Upper lobe of right lung (tissue), 1 donor: ENCODE data around the gene CNTN2. TPM values are rescaled to one million over a fixed set of nuclear protein-coding genes. Genes with fewer than 3 reads are reported as not detected.
A peak's percentile ranks its signal among the peaks of the same experiment; 100 is the strongest.

ENCODE experiments used
- ATAC-seq: fragments of 200-7000 bp; cut with Tn5 transposase; one replicate; pipeline ENCODE4 v1.9.1; 2020; ENCODE audit warnings: mild to moderate bottlenecking, moderate library complexity
- DNase-seq: peaks from one replicate; pipeline ENCODE4 v3.0.0-alpha.2; 2020
- H3K27ac ChIP-seq: fragments of 200-600 bp; one replicate; pipeline ENCODE4 v1.8.0; 2022
- H3K27me3 ChIP-seq: fragments of 200-600 bp; one replicate; pipeline ENCODE4 v1.8.0; 2022; ENCODE audit warnings: mild to moderate bottlenecking
- H3K36me3 ChIP-seq: fragments of 200-600 bp; one replicate; pipeline ENCODE4 v1.8.0; 2022
- H3K4me1 ChIP-seq: fragments of 200-600 bp; one replicate; pipeline ENCODE4 v1.8.0; 2022
- H3K4me3 ChIP-seq: fragments of 200-600 bp; one replicate; pipeline ENCODE4 v1.8.0; 2022; ENCODE audit warnings: mild to moderate bottlenecking
- H3K9me3 ChIP-seq: fragments of 200-600 bp; one replicate; pipeline ENCODE4 v1.8.0; 2022
- intact Hi-C: fragments of 100-400 bp; cut with DNase I; formaldehyde crosslinking; loops from one replicate; pipeline ENCODE4 v1.11.0; 2022
- total RNA-seq: library from RNA; stranded (reverse); fragmentation: NEBNext Ultra II Directional; extraction: Animal tissue kit (Norgen Biotek cat#: 25700); gene quantifications from one replicate; pipeline ENCODE4 v1.2.1, GENCODE V29; 2021
- TF ChIP-seq, protein P1 (sequence below): fragments of 200-600 bp; IDR thresholded peaks from one replicate; pipeline ENCODE4 v1.8.0; 2022; ENCODE audit warnings: antibody characterized with exemption
- donor health status: DM: no; HTN: yes; CAD: no; lungs with severe emphysema.

The CNTN2 gene
- total RNA-seq, 1 donor from 2014 or later, result not detected

DNA sequence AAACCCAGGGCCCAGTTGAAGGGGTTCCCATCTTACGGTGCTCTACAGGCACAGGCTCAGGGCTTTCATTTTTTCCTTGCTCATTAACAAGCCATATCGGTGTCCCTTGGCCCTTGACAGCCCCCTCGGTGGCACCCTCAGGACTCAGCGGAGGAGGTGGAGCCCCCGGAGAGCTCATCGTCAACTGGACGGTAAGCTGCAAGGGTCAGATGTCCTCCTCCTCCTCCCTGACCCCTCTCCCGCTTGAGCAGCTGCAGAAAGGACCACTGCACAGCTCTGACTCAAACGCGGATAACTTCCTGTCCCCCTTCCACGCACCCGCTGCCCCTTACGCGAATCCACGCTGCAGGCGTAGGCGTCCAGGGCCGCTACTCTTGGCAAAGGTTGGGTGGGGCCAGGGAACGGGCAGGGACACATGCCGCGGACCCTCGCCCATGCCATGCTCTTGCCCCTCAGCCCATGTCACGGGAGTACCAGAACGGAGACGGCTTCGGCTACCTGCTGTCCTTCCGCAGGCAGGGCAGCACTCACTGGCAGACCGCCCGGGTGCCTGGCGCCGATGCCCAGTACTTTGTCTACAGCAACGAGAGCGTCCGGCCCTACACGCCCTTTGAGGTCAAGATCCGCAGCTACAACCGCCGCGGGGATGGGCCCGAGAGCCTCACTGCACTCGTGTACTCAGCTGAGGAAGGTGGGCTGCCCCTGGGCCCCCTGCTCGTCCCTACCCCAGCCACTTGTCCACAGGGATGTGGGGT lies 26.5 kb downstream of the CNTN2 start:
- DNase-seq, result peak; percentile 51
- no peaks in the 10 kb centered on the region for H3K4me1 ChIP-seq
- no peaks in the 10 kb centered on the region for H3K27me3 ChIP-seq
- no peak for ATAC-seq
- H3K36me3 ChIP-seq, result no peaks in the 10 kb centered on the region
- TF ChIP-seq, protein P1, sequence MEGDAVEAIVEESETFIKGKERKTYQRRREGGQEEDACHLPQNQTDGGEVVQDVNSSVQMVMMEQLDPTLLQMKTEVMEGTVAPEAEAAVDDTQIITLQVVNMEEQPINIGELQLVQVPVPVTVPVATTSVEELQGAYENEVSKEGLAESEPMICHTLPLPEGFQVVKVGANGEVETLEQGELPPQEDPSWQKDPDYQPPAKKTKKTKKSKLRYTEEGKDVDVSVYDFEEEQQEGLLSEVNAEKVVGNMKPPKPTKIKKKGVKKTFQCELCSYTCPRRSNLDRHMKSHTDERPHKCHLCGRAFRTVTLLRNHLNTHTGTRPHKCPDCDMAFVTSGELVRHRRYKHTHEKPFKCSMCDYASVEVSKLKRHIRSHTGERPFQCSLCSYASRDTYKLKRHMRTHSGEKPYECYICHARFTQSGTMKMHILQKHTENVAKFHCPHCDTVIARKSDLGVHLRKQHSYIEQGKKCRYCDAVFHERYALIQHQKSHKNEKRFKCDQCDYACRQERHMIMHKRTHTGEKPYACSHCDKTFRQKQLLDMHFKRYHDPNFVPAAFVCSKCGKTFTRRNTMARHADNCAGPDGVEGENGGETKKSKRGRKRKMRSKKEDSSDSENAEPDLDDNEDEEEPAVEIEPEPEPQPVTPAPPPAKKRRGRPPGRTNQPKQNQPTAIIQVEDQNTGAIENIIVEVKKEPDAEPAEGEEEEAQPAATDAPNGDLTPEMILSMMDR, result no peak
- no peak overlapping the region for H3K4me3 ChIP-seq
- H3K27ac ChIP-seq, result no peak overlapping the region
- intact Hi-C loops, result loop anchor here (10.0 kb wide), 1 partner anchor 95 kb away; no protein-coding TSS in a partner anchor
- no peaks in the 10 kb centered on the region for H3K9me3 ChIP-seq

DNA sequence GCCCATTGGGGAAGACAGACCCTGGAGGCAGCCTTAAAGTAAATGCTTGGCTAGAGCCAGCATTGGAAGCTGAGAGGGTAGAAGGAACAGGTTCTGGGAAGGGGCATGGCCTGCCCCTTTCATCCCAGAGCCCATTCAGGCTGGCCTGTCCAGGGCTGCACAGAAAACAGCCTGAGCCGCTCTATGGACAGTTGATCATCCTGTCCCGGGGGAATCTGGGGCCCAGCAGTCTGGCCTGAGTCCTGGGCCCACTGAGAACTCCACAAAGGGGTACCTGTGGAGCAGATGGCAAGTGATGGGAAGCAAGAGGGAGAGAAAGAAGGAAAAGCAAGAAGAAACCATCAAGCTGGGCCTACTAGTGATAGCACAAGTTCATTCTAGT lies 28.0 kb downstream of the CNTN2 start:
- peak; percentile 31 for DNase-seq
- no peak overlapping the region for H3K4me3 ChIP-seq
- H3K9me3 ChIP-seq, result no peaks in the 10 kb centered on the region
- no peaks in the 10 kb centered on the region for H3K27me3 ChIP-seq
- H3K36me3 ChIP-seq, result no peaks in the 10 kb centered on the region
- TF ChIP-seq, protein P1, result no peak
- no peaks in the 10 kb centered on the region for H3K4me1 ChIP-seq
- H3K27ac ChIP-seq, result no peak overlapping the region
- ATAC-seq, result no peak
- intact Hi-C loops, result no loop called here

DNA sequence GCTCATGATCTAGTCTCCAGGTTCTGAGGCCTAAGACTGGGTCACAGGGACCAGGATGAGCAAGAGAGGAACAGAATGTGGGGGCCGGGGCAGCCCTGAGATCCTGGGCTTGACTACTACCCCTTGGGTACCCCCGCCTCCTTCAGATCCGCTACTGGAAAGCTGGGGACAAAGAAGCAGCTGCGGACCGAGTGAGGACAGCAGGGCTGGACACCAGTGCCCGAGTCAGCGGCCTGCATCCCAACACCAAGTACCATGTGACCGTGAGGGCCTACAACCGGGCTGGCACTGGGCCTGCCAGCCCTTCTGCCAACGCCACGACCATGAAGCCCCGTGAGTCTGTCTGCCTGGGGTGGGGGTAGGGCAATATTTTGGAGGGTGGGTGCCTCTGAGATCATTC lies 28.8 kb downstream of the CNTN2 start:
- ATAC-seq (no peak), DNase-seq (peak; percentile 30)
- H3K36me3 ChIP-seq, result no peaks in the 10 kb centered on the region
- TF ChIP-seq, protein P1, result no peak
- no peaks in the 10 kb centered on the region for H3K4me1 ChIP-seq
- H3K4me3 ChIP-seq, result no peak overlapping the region
- no peaks in the 10 kb centered on the region for H3K9me3 ChIP-seq
- intact Hi-C loops, result no loop called here
- no peak overlapping the region for H3K27ac ChIP-seq
- H3K27me3 ChIP-seq, result no peaks in the 10 kb centered on the region

DNA sequence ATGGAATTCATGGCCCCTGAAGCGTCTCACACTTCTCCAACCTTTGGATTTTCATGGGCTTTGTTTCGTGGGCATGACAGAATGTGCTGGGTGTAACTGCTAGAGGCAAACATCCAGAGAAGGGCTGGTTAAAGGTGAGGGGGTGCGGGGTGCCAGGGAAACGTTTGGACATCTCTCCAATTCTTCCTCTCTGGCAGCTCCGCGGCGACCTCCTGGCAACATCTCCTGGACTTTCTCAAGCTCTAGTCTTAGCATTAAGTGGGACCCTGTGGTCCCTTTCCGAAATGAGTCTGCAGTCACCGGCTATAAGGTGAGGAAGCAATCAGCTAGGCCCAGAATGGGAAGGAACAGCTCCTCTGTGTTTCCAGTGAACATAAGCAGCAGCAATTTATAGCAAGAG lies 29.3 kb downstream of the CNTN2 start:
- TF ChIP-seq, protein P1, result no peak
- Histone ChIP-seq H3K4me1 (no peaks in the 10 kb centered on the region), H3K4me3 (no peak overlapping the region), H3K27ac (no peak overlapping the region), H3K36me3 (no peaks in the 10 kb centered on the region), H3K27me3 (no peaks in the 10 kb centered on the region), H3K9me3 (no peaks in the 10 kb centered on the region)
- no peak for ATAC-seq
- intact Hi-C loops, result no loop called here
- DNase-seq, result peak; percentile 37

DNA sequence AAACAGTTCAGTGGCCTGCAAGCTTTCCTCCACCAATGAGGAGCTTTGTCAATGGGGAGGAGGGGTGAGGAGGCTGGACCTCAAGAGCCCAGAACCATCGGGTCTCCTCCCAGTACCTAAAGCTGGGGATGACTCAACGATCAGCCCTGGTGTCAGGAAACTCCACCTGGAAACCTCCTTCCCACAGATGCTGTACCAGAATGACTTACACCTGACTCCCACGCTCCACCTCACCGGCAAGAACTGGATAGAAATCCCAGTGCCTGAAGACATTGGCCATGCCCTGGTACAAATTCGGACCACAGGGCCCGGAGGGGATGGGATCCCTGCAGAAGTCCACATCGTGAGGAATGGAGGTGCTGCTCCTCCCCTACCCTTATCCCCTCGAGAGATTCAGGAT lies 29.9 kb downstream of the CNTN2 start:
- H3K27ac ChIP-seq, result no peak overlapping the region
- TF ChIP-seq, protein P1, result no peak
- intact Hi-C loops, result no loop called here
- H3K9me3 ChIP-seq, result no peaks in the 10 kb centered on the region
- H3K36me3 ChIP-seq, result no peaks in the 10 kb centered on the region
- no peaks in the 10 kb centered on the region for H3K27me3 ChIP-seq
- H3K4me3 ChIP-seq, result no peak overlapping the region
- ATAC-seq (no peak), DNase-seq (peak; percentile 18)
- H3K4me1 ChIP-seq, result no peaks in the 10 kb centered on the region
